GM12878 (cell line): Measurements from ENCODE around the gene CATSPER4. TPM values are rescaled to one million over a fixed set of nuclear protein-coding genes. Genes with fewer than 3 reads are reported as not detected.

ENCODE experiments used
- ATAC-seq: fragments of 200-7000 bp; cut with Tn5 transposase; 3 replicates; pipeline ENCODE4 v1.9.1; 2020; ENCODE audit warnings: mild to moderate bottlenecking, moderate library complexity
- BruUV-seq: library from RNA; stranded (reverse); fragments of 400-500 nt; replicated peaks from 2 replicates; lab custom pipeline; 2021; lab: Mats Ljungman, UMichigan
- CTCF ChIA-PET: fragments of 300-600 bp; sonication (Branson Sonifier 250); formaldehyde crosslinking; extraction: SDS; loops from one replicate; lab custom pipeline; 2021; ENCODE audit warnings: inconsistent platforms; lab: Yijun Ruan, JAX
- POLR2A ChIA-PET: fragments of 350-600 bp; formaldehyde crosslinking; extraction: SDS; loops from one replicate; lab custom pipeline; 2021; ENCODE audit warnings: inconsistent platforms; lab: Charles Lee
- RAD21 ChIA-PET: fragments of 300-600 bp; sonication (Branson Sonifier 250); formaldehyde crosslinking; loops from one replicate; lab custom pipeline; 2023; ENCODE audit warnings: antibody characterized with exemption; ENCODE audit not compliant: unreplicated experiment; lab: Charles Lee
- SMC1A ChIA-PET: fragments of 300-600 bp; sonication (Branson Sonifier 250); formaldehyde crosslinking; loops from one replicate; lab custom pipeline; 2023; ENCODE audit not compliant: unreplicated experiment, uncharacterized antibody; lab: Charles Lee
- DNase-seq: peaks from one replicate; pipeline ENCODE4 v3.0.0-alpha.2; 2011; ENCODE audit warnings: low read depth, low spot score
- FAIRE-seq: peaks from 3 replicates; lab custom pipeline; 2011; peaks lifted over from hg19 to GRCh38; lab: Jason Lieb, UNC
- H2AFZ ChIP-seq: 2 replicates; pipeline ENCODE4 v1.6.0; 2011; ENCODE audit warnings: low read depth, low read length, control low read depth; ENCODE audit not compliant: control insufficient read depth
- H3K27ac ChIP-seq: 2 replicates; pipeline ENCODE4 v1.5.1; 2011; ENCODE audit warnings: control low read depth; ENCODE audit not compliant: control insufficient read depth, insufficient read depth
- H3K27me3 ChIP-seq, 2 experiments: replicated peaks in 1 of 2; 2 replicates each; pipeline versions ENCODE4 v1.6.0 to v1.6.1; 2011; ENCODE audit warnings: low read length in 1 of 2; ENCODE audit not compliant: control insufficient read depth in 2 of 2, insufficient read depth in 2 of 2
- H3K36me3 ChIP-seq, 2 experiments: 2 replicates each; pipeline ENCODE4 v1.5.1; 2011; ENCODE audit warnings: low read length in 1 of 2; ENCODE audit not compliant: control insufficient read depth in 2 of 2, insufficient read depth in 2 of 2
- H3K4me1 ChIP-seq: 2 replicates; pipeline ENCODE4 v1.6.1; 2011; ENCODE audit warnings: mild to moderate bottlenecking, low read length, moderate library complexity, mixed read lengths; ENCODE audit not compliant: control insufficient read depth, insufficient read depth
- H3K4me2 ChIP-seq: 2 replicates; pipeline ENCODE4 v1.6.0; 2011; ENCODE audit warnings: control low read depth; ENCODE audit not compliant: control insufficient read depth, insufficient read depth
- H3K4me3 ChIP-seq: fragments of 200-600 bp; sonication (generic); 2 replicates; pipeline ENCODE4 v1.5.1; 2016
- H3K79me2 ChIP-seq: 2 replicates; pipeline ENCODE4 v1.6.0; 2011; ENCODE audit warnings: low read length; ENCODE audit not compliant: control insufficient read depth, insufficient read depth
- H3K9ac ChIP-seq: 2 replicates; pipeline ENCODE4 v1.8.0; 2011; ENCODE audit warnings: low read length, control low read depth, mixed read lengths; ENCODE audit not compliant: control insufficient read depth, insufficient read depth
- H3K9me3 ChIP-seq: replicated peaks from 3 replicates; pipeline ENCODE4 v1.5.1; 2011; ENCODE audit warnings: mild to moderate bottlenecking, low read length; ENCODE audit not compliant: control insufficient read depth, insufficient read depth
- H4K20me1 ChIP-seq: 2 replicates; pipeline ENCODE4 v1.6.0; 2011; ENCODE audit not compliant: control insufficient read depth, insufficient read depth
- CREB1 ChIP-seq: IDR thresholded peaks from 2 replicates; pipeline ENCODE4 v1.6.1; 2012; ENCODE audit warnings: low read depth, mild to moderate bottlenecking, inconsistent platforms
- HCFC1 ChIP-seq: fragments of 150-350 bp; IDR thresholded peaks from 2 replicates; pipeline ENCODE4 v1.6.1; 2014; ENCODE audit warnings: low read length
- IKZF1 ChIP-seq: fragments of 450-650 bp; conservative IDR thresholded peaks from 2 replicates; pipeline ENCODE4 v1.6.1; 2017; ENCODE audit warnings: antibody characterized with exemption, mild to moderate bottlenecking
- MEF2B ChIP-seq: fragments of 450-650 bp; IDR thresholded peaks from 2 replicates; pipeline ENCODE4 v1.6.1; 2018; ENCODE audit warnings: mild to moderate bottlenecking, moderate library complexity; ENCODE audit not compliant: partially characterized antibody, poor library complexity, severe bottlenecking
- MTA2 ChIP-seq: fragments of 450-650 bp; IDR thresholded peaks from 2 replicates; pipeline ENCODE4 v1.6.1; 2016; ENCODE audit warnings: low read depth, mild to moderate bottlenecking, moderate library complexity
- MYC ChIP-seq: IDR thresholded peaks from 2 replicates; pipeline ENCODE4 v1.6.1; 2011; ENCODE audit warnings: mild to moderate bottlenecking, low read length, moderate library complexity, inconsistent platforms; ENCODE audit not compliant: insufficient read depth, insufficient replicate concordance, insufficient read length, severe bottlenecking
- PAX5 ChIP-seq: IDR thresholded peaks from 2 replicates; pipeline ENCODE4 v1.6.1; 2011; ENCODE audit warnings: low read depth, low read length, borderline replicate concordance
- RCOR1 ChIP-seq: conservative IDR thresholded peaks from 2 replicates; pipeline ENCODE4 v1.6.1; 2012; ENCODE audit warnings: low read depth, low read length, improper control_type of control experiment
- SMARCA5 ChIP-seq: fragments of 450-650 bp; IDR thresholded peaks from 2 replicates; pipeline ENCODE4 v1.6.1; 2017; ENCODE audit warnings: mild to moderate bottlenecking
- SUPT20H ChIP-seq: IDR thresholded peaks from 2 replicates; pipeline ENCODE4 v1.6.1; 2011; ENCODE audit warnings: low read depth, mild to moderate bottlenecking, low read length, moderate library complexity, borderline replicate concordance; ENCODE audit not compliant: control insufficient read depth
- TARDBP ChIP-seq: IDR thresholded peaks from 2 replicates; pipeline ENCODE4 v1.6.1; 2016; ENCODE audit warnings: borderline replicate concordance
- WGBS: methylation state at CpG from one replicate; pipeline ENCODE4 v1.1.6; 2016; ENCODE audit warnings: low lambda C conversion rate; ENCODE audit not compliant: insufficient replicate concordance, insufficient coverage; ENCODE audit errors: missing lambda C conversion rate; 5-methylcytosine and 5-hydroxymethylcytosine counted together
- in situ Hi-C: fragments of 300-500 bp; cut with MboI; formaldehyde crosslinking; loops from 9 replicates; pipeline ENCODE4 v1.14.3; 2018; ENCODE audit warnings: mixed read lengths
- intact Hi-C: fragments of 100-400 bp; cut with micrococcal nuclease; formaldehyde crosslinking; loops from one replicate; pipeline ENCODE4 v1.14.2; 2022; ENCODE audit not compliant: unreplicated experiment
- polyA plus RNA-seq, 11 experiments: library from polyadenylated mRNA; depleted of rRNA in 4 of 11; unstranded in 6 of 11; stranded (reverse) in 5 of 11; fragments of >200 nt; fragmentation: Nextera tagmentation in 4 of 11; fragmentation: Illumina TruSeq in 1 of 11; extraction: Ambion mirVana in 4 of 11; extraction: Trizol in 1 of 11; gene quantifications; 1 replicate in 1 of 11; 2 replicates in 10 of 11; pipeline versions ENCODE4 v1.2.1 to v1.2.3, GENCODE V29; 2011 to 2016; ENCODE audit warnings: inconsistent platforms in 2 of 11, missing spikeins in 2 of 11, low read depth in 1 of 11
- total RNA-seq, 4 experiments: library from RNA; depleted of rRNA in 3 of 4; stranded (reverse); fragments of >200 nt in 3 of 4; fragmentation: Illumina TruSeq in 1 of 4; extraction: Trizol in 1 of 4; gene quantifications; 2 replicates each; pipeline versions ENCODE4 v1.2.1 to v1.2.3, GENCODE V29; 2013 to 2021

The CATSPER4 gene
- total and polyA plus RNA-seq, 10 of the 15 experiments (the other 5 are each of a cell fraction or from before 2014, with no cell fraction given), result 0.13 TPM; not detected in 9

GRCh38 chr1:26184883-26185282 lies 5.5 kb upstream of the CATSPER4 start (continued):
- TF ChIP-seq SMARCA5, result no peak
- TF ChIP-seq MEF2B, result no peak
- no peak for TF ChIP-seq MTA2

DNA sequence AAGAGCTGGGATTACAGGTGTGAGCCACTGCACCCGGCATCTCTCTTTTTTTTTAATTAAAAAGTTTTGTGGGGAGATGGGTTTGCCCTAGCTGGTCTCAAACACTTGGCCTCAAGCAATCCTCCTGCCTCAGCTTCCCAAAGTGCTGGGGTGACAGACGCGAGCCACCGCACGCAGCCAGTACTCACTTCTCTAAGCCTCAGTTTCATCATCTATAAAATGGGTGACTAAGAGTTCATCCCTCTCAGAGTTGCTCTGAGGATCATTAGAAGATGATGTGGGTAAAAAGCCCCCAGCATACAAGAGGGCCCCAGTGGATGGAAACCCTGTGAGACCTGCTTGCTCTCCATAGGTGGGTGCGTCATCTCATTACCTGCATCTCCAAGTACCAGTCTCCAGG lies 2.5 kb upstream of the CATSPER4 start:
- WGBS, result 93% methylated on average over 6 of the region's 6 CpGs
- ChIA-PET POLR2A (no interaction called here), SMC1A (no interaction called here), RAD21 (no interaction called here), CTCF (no interaction called here)
- in situ Hi-C loops, result no loop called here
- Histone ChIP-seq H3K4me1 (no peaks in the 10 kb centered on the region), H3K4me3 (no peak overlapping the region), H3K79me2 (no peaks in the 10 kb centered on the region), H3K27ac (no peak overlapping the region), H2AFZ (no peak overlapping the region), H3K9me3 (no peaks in the 10 kb centered on the region), H3K36me3 (no peaks in the 10 kb centered on the region), H3K4me2 (no peak overlapping the region), H3K9ac (no peak overlapping the region), H4K20me1 (no peaks in the 10 kb centered on the region), H3K27me3 (no peaks in the 10 kb centered on the region)
- ATAC-seq (no peak), FAIRE-seq (no peak), DNase-seq (no peak)
- no TSS peak for BruUV-seq
- intact Hi-C loops, result no loop called here
- no peak for TF ChIP-seq MYC
- TF ChIP-seq IKZF1, result no peak
- no peak for TF ChIP-seq TARDBP
- no peak for TF ChIP-seq CREB1
- TF ChIP-seq PAX5, result no peak
- no peak for TF ChIP-seq RCOR1
- no peak for TF ChIP-seq HCFC1
- TF ChIP-seq SUPT20H, result no peak
